Karpas-422 (cell line): ENCODE results near the gene RAPSN. TPM values are rescaled to one million over a fixed set of nuclear protein-coding genes. Genes with fewer than 3 reads are reported as not detected.

ENCODE experiments used
- DNase-seq: peaks from one replicate; pipeline ENCODE4 v3.0.0-alpha.2; 2015
- H2AFZ ChIP-seq: fragments of 200-600 bp; sonication (generic); 2 replicates; pipeline ENCODE4 v1.6.1; 2014; ENCODE audit warnings: antibody characterized with exemption, low read length, mixed read lengths
- H3K27ac ChIP-seq: fragments of 200-600 bp; sonication (generic); 2 replicates; pipeline ENCODE4 v1.5.1; 2014; ENCODE audit warnings: mild to moderate bottlenecking, low read length, moderate library complexity
- H3K27me3 ChIP-seq: fragments of 200-600 bp; sonication (generic); 2 replicates; pipeline ENCODE4 v1.6.1; 2014; ENCODE audit warnings: low read length, mixed read lengths
- H3K36me3 ChIP-seq: fragments of 200-600 bp; sonication (generic); 2 replicates; pipeline ENCODE4 v1.6.1; 2014; ENCODE audit warnings: low read length, mixed read lengths; ENCODE audit not compliant: insufficient read depth
- H3K4me1 ChIP-seq: fragments of 200-600 bp; sonication (generic); 2 replicates; pipeline ENCODE4 v1.6.1; 2014; ENCODE audit warnings: mild to moderate bottlenecking, low read length, mixed read lengths
- H3K4me2 ChIP-seq: fragments of 200-600 bp; sonication (generic); 2 replicates; pipeline ENCODE4 v1.6.1; 2014; ENCODE audit warnings: low read length, low read depth, mild to moderate bottlenecking; ENCODE audit not compliant: poor library complexity, severe bottlenecking
- H3K4me3 ChIP-seq: fragments of 200-600 bp; sonication (generic); 2 replicates; pipeline ENCODE4 v1.5.1; 2014; ENCODE audit warnings: mild to moderate bottlenecking, antibody characterized with exemption, low read length, mixed read lengths
- H3K79me2 ChIP-seq: fragments of 200-600 bp; sonication (generic); 2 replicates; pipeline ENCODE4 v1.6.1; 2014; ENCODE audit warnings: mild to moderate bottlenecking, low read length, mixed read lengths
- H3K9ac ChIP-seq: fragments of 200-600 bp; sonication (generic); 2 replicates; pipeline ENCODE4 v1.6.0; 2014; ENCODE audit warnings: low read length
- H3K9me2 ChIP-seq: fragments of 200-600 bp; sonication (generic), shearing (Covaris generic); replicated peaks from 2 replicates; pipeline ENCODE4 v1.6.0; 2014; ENCODE audit warnings: mild to moderate bottlenecking, low read length, moderate library complexity; ENCODE audit not compliant: insufficient read depth
- H3K9me3 ChIP-seq: fragments of 300-700, 200-600 bp; sonication (generic); 2 replicates; pipeline ENCODE4 v1.6.1; 2014; ENCODE audit warnings: low read length, mixed read lengths
- H4K20me1 ChIP-seq: fragments of 200-600 bp; sonication (generic); 2 replicates; pipeline ENCODE4 v1.6.1; 2014; ENCODE audit warnings: mild to moderate bottlenecking, antibody characterized with exemption, low read length, low read depth; ENCODE audit not compliant: insufficient read depth
- total RNA-seq: library from RNA; depleted of rRNA; stranded (reverse); fragments of >200 nt; shearing (Covaris generic); gene quantifications from 2 replicates; pipeline ENCODE4 v1.2.3, GENCODE V29; 2014; ENCODE audit warnings: low replicate concordance

The RAPSN gene
- total RNA-seq, 1 experiment from 2014 or later = 0.52 TPM

DNA sequence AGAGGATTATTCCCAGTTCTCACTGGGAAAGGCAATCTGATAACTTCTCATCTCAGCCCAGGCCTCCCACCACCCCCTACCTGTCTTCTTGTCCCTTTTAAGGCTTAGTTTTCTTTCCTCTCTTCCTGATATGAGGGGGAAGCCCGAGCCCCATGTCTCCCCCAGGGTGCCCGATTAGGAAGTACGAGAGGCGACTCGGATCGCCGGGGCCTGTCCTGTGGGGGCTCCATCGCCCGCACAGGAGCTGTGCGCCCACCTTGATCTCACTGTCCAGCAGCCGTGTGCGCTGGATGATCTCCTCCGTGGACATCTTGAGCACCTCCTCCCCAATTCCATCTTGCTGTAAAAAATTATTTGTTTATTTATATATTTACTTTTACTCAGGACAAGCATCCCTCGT is 23.3 kb downstream of the RAPSN start:
- peak overlapping the region; percentile 97 for H3K4me2 ChIP-seq
- H4K20me1 ChIP-seq = no peaks in the 10 kb centered on the region
- peak overlapping the region; percentile 92 for H3K4me3 ChIP-seq
- H3K79me2 ChIP-seq = peaks cover 25% of the 10 kb centered on the region
- no peaks in the 10 kb centered on the region for H3K9me2 ChIP-seq
- no peak overlapping the region for H2AFZ ChIP-seq
- H3K36me3 ChIP-seq = peaks cover 19% of the 10 kb centered on the region
- H3K4me1 ChIP-seq = peaks cover 19% of the 10 kb centered on the region
- peak; percentile 64 for DNase-seq
- peak overlapping the region; percentile 92 for H3K9ac ChIP-seq
- H3K27me3 ChIP-seq = no peaks in the 10 kb centered on the region
- H3K27ac ChIP-seq = peak overlapping the region; percentile 66
- H3K9me3 ChIP-seq = no peaks in the 10 kb centered on the region

DNA sequence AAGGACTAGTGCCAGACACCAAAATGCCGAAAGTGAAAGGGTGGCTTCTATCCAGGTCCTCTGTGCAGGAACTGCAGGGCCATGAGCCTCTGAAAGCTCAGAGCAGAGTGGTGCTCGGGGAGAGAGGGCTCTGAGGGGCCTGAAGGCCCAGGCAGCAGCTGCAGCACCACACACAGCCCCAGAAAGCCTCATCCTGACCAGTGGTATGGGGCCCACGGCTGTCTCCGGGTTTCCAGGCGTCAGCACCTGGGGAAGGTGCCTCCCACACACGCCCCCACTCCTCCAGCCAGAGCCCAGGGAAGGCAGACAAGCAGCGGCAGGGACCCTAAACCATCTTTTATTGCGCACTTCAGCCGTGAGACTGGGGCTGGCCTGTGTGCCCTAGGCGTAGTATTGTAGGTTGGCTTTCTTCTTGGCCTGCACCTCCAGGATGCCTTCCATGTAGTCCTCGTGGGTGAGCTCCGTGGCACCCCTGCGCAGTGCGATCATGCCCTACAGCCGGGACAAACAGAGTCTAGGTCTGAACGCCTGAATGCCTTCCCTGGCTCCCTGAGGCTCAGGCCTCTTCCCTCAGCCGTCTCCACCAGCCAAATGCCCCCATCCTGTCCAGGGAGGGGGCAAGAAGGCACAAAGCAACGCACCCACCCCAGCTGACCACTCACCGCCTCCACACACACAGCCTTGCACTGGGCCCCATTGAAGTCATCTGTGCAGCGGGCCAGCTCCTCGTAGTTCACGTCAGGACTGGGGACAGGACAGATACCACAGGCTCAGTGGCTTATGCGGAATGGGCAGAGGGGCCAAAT is 30.3 kb downstream of the RAPSN start:
- Histone ChIP-seq H3K27ac (no peak overlapping the region), H3K9ac (no peak overlapping the region), H3K36me3 (peaks cover 18% of the 10 kb centered on the region), H2AFZ (no peak overlapping the region), H4K20me1 (no peaks in the 10 kb centered on the region), H3K9me2 (no peaks in the 10 kb centered on the region), H3K4me1 (no peaks in the 10 kb centered on the region), H3K9me3 (no peaks in the 10 kb centered on the region), H3K4me2 (no peak overlapping the region), H3K4me3 (no peak overlapping the region), H3K27me3 (no peaks in the 10 kb centered on the region), H3K79me2 (no peaks in the 10 kb centered on the region)
- no peak for DNase-seq

DNA sequence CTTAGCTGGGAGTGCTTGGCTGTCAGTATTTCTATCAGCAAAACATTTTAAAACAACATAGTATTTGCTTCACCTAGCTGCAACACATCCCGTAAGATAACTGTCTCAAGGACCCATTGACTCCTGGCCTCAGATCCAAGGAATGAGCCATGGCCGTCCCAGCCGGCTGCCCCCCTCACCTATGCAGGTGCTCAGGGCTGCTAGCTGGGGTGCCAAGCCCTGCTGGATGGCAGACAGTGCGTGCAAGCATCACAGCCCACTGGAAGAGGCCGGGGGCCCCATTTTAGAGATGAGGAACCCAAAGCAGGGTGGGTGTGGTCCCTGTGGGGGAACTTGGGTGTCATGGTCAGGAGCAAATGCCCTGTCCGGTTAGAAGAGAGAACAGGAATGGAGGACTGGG is 31.2 kb downstream of the RAPSN start:
- peaks cover 15% of the 10 kb centered on the region for H3K36me3 ChIP-seq
- no peaks in the 10 kb centered on the region for H3K9me2 ChIP-seq
- no peak overlapping the region for H3K9ac ChIP-seq
- no peak overlapping the region for H3K4me2 ChIP-seq
- no peaks in the 10 kb centered on the region for H4K20me1 ChIP-seq
- no peak overlapping the region for H3K27ac ChIP-seq
- H2AFZ ChIP-seq = no peak overlapping the region
- H3K27me3 ChIP-seq = no peaks in the 10 kb centered on the region
- no peak overlapping the region for H3K4me3 ChIP-seq
- DNase-seq = no peak
- H3K9me3 ChIP-seq = no peaks in the 10 kb centered on the region
- no peaks in the 10 kb centered on the region for H3K4me1 ChIP-seq
- no peaks in the 10 kb centered on the region for H3K79me2 ChIP-seq

DNA sequence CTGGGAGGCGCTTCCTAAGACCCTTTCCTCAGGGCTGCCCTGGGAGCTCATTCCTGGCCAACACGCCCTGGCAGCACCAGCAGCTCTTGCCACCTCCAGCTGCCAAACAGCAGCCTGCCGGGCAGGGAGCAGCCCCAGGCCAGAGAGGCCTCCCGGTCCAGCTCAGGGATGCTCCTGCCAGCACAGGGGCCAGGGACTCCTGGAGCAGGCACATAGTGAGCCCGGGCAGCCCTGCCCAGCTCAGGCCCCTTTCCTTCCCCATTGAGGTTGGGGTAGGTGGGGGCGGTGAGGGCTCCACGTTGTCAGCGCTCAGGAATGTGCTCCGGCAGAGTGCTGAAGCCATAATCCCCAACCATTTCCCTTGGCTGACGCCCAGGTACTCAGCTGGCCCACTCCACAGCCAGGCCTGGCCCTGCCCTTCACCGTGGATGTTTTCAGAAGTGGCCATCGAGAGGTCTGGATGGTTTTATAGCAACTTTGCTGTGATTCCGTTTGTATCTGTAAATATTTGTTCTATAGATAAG is 32.9 kb downstream of the RAPSN start:
- H3K79me2 ChIP-seq = no peaks in the 10 kb centered on the region
- DNase-seq = no peak
- no peaks in the 10 kb centered on the region for H3K27me3 ChIP-seq
- no peak overlapping the region for H2AFZ ChIP-seq
- H4K20me1 ChIP-seq = no peaks in the 10 kb centered on the region
- H3K9ac ChIP-seq = no peak overlapping the region
- H3K4me3 ChIP-seq = no peak overlapping the region
- H3K36me3 ChIP-seq = peaks cover 6% of the 10 kb centered on the region; the same call in 1 of the 2 replicates
- no peak overlapping the region for H3K27ac ChIP-seq
- H3K9me3 ChIP-seq = no peaks in the 10 kb centered on the region
- H3K9me2 ChIP-seq = no peaks in the 10 kb centered on the region
- H3K4me1 ChIP-seq = no peaks in the 10 kb centered on the region
- H3K4me2 ChIP-seq = no peak overlapping the region

DNA sequence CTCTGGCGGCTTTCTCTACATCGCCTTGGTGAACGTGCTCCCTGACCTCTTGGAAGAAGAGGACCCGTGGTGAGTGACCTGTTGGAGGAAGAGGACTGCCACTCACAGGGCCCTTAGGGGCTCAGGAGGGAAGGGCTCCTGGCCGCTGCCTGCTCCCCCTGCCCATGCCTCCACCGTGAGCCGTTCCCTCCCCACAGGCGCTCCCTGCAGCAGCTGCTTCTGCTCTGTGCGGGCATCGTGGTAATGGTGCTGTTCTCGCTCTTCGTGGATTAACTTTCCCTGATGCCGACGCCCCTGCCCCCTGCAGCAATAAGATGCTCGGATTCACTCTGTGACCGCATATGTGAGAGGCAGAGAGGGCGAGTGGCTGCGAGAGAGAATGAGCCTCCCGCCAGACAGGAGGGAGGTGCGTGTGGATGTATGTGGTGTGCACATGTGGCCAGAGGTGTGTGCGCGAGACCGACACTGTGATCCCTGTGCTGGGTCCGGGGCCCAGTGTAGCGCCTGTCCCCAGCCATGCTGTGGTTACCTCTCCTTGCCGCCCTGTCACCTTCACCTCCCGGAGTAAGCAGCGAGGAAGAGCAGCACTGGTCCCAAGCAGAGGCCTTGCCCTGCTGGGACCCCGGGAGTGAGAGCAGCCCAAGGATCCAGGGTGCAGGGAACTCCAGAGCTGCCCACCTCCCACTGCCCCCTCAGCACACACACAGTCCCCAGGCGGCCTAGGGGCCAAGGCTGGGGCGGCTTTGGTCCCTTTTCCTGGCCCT is 33.7 kb downstream of the RAPSN start:
- Histone ChIP-seq H3K27me3 (no peaks in the 10 kb centered on the region), H3K9ac (no peak overlapping the region), H3K9me3 (no peaks in the 10 kb centered on the region), H4K20me1 (no peaks in the 10 kb centered on the region), H3K4me3 (no peak overlapping the region), H3K79me2 (0 out of 2 replicates have a peak, but pooled peaks cover 2% of the 10 kb centered on the region), H3K4me2 (no peak overlapping the region), H3K27ac (no peak overlapping the region), H2AFZ (no peak overlapping the region), H3K4me1 (peaks cover 6% of the 10 kb centered on the region), H3K9me2 (no peaks in the 10 kb centered on the region), H3K36me3 (peaks cover 5% of the 10 kb centered on the region; the same call in 1 of the 2 replicates)
- DNase-seq = no peak

DNA sequence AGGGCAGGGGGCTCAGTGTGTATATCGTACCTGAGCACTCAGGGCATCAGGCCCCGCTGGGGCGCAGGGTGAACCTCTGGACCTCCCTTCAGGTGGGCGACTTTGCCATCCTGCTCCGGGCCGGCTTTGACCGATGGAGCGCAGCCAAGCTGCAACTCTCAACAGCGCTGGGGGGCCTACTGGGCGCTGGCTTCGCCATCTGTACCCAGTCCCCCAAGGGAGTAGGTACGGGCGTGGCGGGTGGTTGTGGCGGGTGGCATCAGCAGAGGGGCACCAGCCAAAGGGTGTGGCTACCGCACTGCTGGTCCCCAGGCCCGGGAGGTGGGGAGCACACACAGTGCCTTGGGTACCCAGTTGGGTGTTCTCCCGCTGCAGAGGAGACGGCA is 34.3 kb downstream of the RAPSN start:
- Histone ChIP-seq H3K36me3 (peaks cover 4% of the 10 kb centered on the region; the same call in 1 of the 2 replicates), H3K27me3 (no peaks in the 10 kb centered on the region), H3K4me2 (no peak overlapping the region), H3K9ac (no peak overlapping the region), H3K79me2 (0 out of 2 replicates have a peak, but pooled peaks cover 4% of the 10 kb centered on the region), H3K9me2 (no peaks in the 10 kb centered on the region), H3K27ac (no peak overlapping the region), H3K4me1 (peaks cover 12% of the 10 kb centered on the region), H3K9me3 (no peaks in the 10 kb centered on the region), H3K4me3 (no peak overlapping the region), H2AFZ (no peak overlapping the region), H4K20me1 (no peaks in the 10 kb centered on the region)
- DNase-seq = no peak

DNA sequence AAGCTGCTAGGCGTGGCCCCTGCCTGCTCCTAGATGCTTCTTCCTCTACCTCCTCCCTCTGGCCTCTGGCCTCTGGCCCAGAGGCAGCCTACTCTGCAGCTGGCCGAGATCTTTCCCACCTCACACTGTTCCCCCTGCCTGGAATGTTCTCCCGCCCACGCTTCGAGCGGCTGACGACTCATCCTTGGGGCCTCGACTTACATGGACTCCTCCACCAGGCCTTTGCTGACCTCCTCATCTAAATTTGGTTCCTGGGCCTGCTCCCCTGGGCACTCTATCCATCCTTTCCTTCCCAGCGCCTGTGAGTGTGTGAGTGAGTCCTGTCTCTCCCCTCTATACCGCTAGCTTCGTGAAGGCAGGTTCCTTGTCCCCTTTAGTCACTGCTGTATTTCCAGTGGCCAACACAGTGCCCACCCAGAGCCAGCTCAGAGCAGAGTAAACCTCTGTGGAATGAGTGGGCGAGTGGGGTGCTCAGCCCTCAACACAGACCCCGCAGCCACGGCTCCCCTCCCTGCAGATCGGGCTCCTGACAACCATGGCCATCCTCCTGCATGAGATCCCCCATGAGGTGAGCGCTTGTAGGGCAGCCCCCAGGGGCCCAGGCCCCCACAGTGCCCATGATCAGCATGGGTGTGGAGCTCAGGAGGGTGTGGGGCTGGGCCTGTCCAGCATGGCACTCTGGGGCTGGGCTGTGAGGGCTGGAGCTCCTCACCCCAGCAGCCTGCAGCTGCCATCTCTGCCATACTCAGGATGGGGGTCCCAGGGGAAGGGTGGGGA is 34.8 kb downstream of the RAPSN start:
- Histone ChIP-seq H3K27me3 (no peaks in the 10 kb centered on the region), H3K27ac (no peak overlapping the region), H4K20me1 (no peaks in the 10 kb centered on the region), H2AFZ (no peak overlapping the region), H3K36me3 (peaks cover 2% of the 10 kb centered on the region; the same call in 1 of the 2 replicates), H3K4me2 (no peak overlapping the region), H3K4me3 (no peak overlapping the region), H3K9ac (no peak overlapping the region), H3K9me3 (no peaks in the 10 kb centered on the region), H3K79me2 (peaks cover 5% of the 10 kb centered on the region), H3K4me1 (peaks cover 18% of the 10 kb centered on the region), H3K9me2 (no peaks in the 10 kb centered on the region)
- no peak for DNase-seq
